GM23248 (cell line): ENCODE data around the gene REG4.

Experiments
- EZH2 ChIP-seq: fragments of 200-600 bp; sonication (generic); IDR thresholded peaks from 2 replicates; pipeline ENCODE4 v1.6.1; 2018; ENCODE audit warnings: antibody characterized with exemption, mild to moderate bottlenecking; ENCODE audit not compliant: insufficient read depth, poor library complexity, severe bottlenecking
- EZH2phosphoT487 ChIP-seq: fragments of 200-600 bp; sonication (generic); IDR thresholded peaks from 2 replicates; pipeline ENCODE4 v1.6.1; 2018; ENCODE audit warnings: antibody characterized with exemption, moderate library complexity, mild to moderate bottlenecking, low read depth; ENCODE audit not compliant: insufficient read depth

GRCh38 chr1:119795261-119796200, 15.7 kb downstream of the REG4 start:
- TF ChIP-seq EZH2 (no peak), EZH2phosphoT487 (no peak)
